ENCODE measurements around the gene PAK1. TPM values are rescaled to one million over a fixed set of nuclear protein-coding genes. Genes with fewer than 3 reads are reported as not detected.

Gene PAK1
- total RNA-seq, 1 experiment from 2014 or later, result 88.2 TPM

- peak; percentile 40 for DNase-seq (ENCODE audit: low read depth)
Measured at GRCh38 chr11:77374611-77375031, 99.3 kb downstream of the PAK1 start.

- peak; percentile 66 for DNase-seq (ENCODE audit: low read depth)
Measured at GRCh38 chr11:77374108-77374507, 99.8 kb downstream of the PAK1 start.

DNA sequence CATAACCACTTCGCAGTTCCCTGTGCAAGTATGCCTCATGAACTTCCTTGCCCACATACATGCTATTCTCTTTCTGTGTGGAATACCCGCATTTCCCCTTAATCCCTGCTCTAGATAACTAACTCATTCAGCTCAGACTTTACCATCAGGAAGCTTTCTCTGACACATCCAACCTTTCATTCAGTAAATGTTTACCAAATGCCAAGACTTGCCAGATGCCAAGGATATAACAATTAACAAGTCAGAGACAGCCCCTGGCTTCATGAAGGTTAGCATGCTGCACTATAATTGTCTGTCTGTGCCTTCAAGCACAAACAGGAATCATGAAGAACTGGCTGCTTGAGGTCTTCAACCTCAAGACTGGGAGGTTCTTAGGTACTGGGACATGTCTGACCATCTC, 101.2 kb downstream of the PAK1 start:
- DNase-seq (ENCODE audit: low read depth), result no peak

GRCh38 chr11:77371646-77372045, 102.2 kb downstream of the PAK1 start:
- DNase-seq (ENCODE audit: low read depth), result no peak

- no peak for DNase-seq (ENCODE audit: low read depth)
Measured at GRCh38 chr11:77370217-77370616, 103.7 kb downstream of the PAK1 start.

DNA sequence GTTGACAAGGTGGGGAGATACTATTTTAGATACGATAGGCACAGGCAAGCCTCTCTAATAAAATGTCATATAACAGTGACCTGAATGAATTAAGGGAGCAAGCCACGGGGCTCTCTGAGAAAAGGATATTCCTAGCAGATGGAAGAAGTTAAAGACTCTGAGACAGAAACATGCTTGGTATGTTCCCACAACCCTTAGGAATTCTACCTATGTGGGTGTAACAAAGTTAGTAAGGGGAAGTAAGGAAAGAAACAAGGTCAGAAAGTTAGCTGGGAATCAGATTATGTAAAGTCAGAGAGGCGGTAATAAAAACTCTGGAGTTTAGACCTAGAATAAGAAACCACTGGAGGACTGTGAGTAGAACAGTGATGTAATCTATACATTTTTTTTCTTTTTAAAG, 112.7 kb downstream of the PAK1 start:
- peak; percentile 44 for DNase-seq (ENCODE audit: low read depth)

- DNase-seq (ENCODE audit: low read depth), result no peak
Measured at GRCh38 chr11:77359481-77359880, 114.4 kb downstream of the PAK1 start.

GRCh38 chr11:77353131-77353530, 120.8 kb downstream of the PAK1 start:
- no peak for DNase-seq (ENCODE audit: low read depth)

- DNase-seq (ENCODE audit: low read depth), result no peak
Measured at GRCh38 chr11:77351281-77351886, 122.5 kb downstream of the PAK1 start.

GRCh38 chr11:77347948-77348347, 125.9 kb downstream of the PAK1 start:
- no peak for DNase-seq (ENCODE audit: low read depth)

- peak; percentile 65 for DNase-seq (ENCODE audit: low read depth)
Measured at GRCh38 chr11:77346906-77347603, 126.8 kb downstream of the PAK1 start.

- DNase-seq (ENCODE audit: low read depth), result peak; percentile 98
Measured at GRCh38 chr11:77345621-77346020, 128.3 kb downstream of the PAK1 start.

- no peak for DNase-seq (ENCODE audit: low read depth)
Measured at GRCh38 chr11:77340501-77340900, 133.4 kb downstream of the PAK1 start.

GRCh38 chr11:77332259-77332658, 141.6 kb downstream of the PAK1 start:
- DNase-seq (ENCODE audit: low read depth), result no peak

DNA sequence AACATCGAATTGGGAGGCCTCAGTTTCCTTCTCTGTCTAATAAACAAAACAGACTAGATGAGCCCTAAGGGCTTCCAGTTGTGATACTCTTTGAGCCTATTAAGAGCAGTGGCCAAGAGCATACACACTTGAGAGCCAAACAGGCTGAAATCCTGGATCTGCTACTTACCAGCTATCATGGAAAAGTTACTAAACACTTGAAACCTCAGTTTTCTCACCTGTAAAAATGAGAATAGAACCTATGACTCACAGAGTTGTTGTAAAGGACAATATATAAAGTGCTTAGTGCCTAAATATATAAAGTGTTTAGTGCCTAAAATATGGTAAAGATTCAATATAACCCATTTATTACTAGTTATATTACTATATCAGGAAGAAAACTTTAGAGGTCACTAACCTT, 148.7 kb downstream of the PAK1 start:
- no peak for DNase-seq (ENCODE audit: low read depth)

GRCh38 chr11:77324508-77324907, 149.4 kb downstream of the PAK1 start:
- peak; percentile 31 for DNase-seq (ENCODE audit: low read depth)

- peak; percentile 78 for DNase-seq (ENCODE audit: low read depth)
Measured at GRCh38 chr11:77322926-77323590, 150.8 kb downstream of the PAK1 start.

DNA sequence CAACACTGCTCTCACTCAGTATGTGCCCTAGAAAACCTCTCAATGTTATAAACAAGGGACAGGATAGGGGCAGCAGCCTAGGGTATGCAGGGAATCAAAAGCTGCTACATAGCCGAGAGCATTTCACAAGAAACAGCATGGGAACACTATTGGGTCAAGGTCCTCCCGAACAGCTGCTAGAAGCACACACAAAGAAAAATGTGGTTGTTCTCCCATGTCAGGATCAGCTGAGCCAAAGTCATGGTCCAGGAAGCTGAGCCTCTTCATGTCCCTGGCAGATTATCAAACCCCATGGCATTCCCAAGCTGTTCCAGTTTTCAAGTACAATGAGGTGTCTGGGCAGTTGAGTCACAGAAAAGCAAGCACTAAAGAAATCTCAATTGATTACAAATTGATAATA, 151.4 kb downstream of the PAK1 start:
- peak; percentile 98 for DNase-seq (ENCODE audit: low read depth)

DNA sequence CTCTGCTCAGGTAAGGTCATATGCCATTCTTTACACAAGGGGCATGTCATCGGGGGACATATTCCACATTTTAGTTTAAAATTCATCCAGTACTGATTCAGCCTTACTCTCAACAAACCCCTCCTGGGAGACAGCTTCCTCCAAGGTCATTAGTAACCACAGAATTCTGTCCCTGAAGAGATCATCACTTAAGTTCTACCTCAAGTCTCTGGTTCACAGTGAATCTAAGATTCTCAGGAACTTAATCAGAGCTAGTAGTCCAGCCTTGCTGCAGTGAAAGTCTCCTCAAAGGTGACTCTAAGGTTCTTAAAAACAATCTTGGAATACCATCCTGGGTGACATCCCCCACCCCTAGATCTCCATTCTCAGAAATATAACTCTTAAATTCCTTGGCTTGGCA, 153.5 kb downstream of the PAK1 start:
- peak; percentile 44 for DNase-seq (ENCODE audit: low read depth)

DNA sequence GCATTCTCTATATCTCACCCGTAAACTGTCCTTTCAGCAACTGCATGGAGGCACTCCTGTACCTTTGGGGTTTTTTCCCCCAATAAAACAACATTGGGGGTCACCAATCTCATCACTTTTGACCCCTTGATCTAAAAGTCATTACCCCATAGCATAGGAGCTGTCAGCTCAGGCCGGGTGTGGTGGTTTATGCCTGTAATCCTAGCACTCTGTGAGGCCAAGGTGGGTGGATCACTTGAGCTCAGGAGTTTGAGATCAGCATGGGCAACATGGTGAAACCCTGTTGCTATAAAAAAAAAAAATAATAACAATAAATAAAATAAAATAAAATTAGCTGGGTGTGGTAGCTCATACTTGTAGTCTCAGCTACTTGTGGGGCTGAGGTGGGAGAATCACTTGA, 155.3 kb downstream of the PAK1 start:
- no peak for DNase-seq (ENCODE audit: low read depth)

- no peak for DNase-seq (ENCODE audit: low read depth)
Measured at GRCh38 chr11:77316733-77317342, 157.1 kb downstream of the PAK1 start.

- no peak for DNase-seq (ENCODE audit: low read depth)
Measured at GRCh38 chr11:77312107-77312506, 161.8 kb downstream of the PAK1 start.
